ENCODE results near the gene CYP1A2.
"Not testable (repeated sequence)": the region's sequence is repeated elsewhere in the genome, so short reads cannot be mapped to it uniquely, and the experiment has no call there.

CYP1A2 gene

DNA sequence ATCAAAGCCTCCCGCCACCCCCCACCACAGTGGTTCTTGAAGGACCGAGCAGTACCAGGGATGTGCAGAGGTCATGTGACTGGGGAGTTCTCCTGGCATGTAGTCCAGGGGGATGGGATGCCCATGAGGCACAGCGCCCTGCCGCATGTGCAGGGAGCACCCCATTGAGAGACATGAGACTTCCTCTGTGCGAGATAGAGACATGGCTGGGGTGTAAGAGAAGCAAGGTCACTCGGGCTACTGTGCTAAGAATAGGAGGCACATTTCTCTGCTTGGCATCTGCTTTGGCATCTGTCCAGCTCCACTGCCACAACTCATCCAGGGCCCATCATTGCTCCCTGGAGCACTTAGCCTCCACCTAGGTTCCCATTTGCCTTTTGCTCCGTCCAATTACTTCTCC lies 20.9 kb upstream of the CYP1A2 start:
- no peak overlapping the region for H3K4me3 ChIP-seq (ENCODE audit: low read depth, low read length)
- TF ChIP-seq, protein P1, sequence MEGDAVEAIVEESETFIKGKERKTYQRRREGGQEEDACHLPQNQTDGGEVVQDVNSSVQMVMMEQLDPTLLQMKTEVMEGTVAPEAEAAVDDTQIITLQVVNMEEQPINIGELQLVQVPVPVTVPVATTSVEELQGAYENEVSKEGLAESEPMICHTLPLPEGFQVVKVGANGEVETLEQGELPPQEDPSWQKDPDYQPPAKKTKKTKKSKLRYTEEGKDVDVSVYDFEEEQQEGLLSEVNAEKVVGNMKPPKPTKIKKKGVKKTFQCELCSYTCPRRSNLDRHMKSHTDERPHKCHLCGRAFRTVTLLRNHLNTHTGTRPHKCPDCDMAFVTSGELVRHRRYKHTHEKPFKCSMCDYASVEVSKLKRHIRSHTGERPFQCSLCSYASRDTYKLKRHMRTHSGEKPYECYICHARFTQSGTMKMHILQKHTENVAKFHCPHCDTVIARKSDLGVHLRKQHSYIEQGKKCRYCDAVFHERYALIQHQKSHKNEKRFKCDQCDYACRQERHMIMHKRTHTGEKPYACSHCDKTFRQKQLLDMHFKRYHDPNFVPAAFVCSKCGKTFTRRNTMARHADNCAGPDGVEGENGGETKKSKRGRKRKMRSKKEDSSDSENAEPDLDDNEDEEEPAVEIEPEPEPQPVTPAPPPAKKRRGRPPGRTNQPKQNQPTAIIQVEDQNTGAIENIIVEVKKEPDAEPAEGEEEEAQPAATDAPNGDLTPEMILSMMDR (IDR thresholded peaks at IDR 0.05; ENCODE audit: low read depth, low read length) = no peak

DNA sequence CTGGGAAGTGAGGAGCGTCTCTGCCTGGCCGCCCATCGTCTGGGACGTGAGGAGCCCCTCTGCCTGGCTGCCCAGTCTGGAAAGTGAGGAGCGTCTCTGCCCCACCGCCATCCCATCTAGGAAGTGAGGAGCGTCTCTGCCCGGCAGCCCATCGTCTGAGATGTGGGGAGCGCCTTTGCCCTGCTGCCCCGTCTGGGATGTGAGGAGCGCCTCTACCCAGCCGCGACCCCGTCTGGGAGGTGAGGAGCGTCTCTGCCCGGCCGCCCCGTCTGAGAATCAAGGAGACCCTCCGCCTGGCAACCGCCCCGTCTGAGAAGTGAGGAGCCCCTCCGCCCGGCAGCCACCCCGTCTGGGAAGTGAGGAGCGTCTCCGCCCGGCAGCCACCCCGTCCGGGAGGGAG lies 19.9 kb upstream of the CYP1A2 start:
- H3K4me3 ChIP-seq (ENCODE audit: low read depth, low read length) = not testable (repeated sequence)

DNA sequence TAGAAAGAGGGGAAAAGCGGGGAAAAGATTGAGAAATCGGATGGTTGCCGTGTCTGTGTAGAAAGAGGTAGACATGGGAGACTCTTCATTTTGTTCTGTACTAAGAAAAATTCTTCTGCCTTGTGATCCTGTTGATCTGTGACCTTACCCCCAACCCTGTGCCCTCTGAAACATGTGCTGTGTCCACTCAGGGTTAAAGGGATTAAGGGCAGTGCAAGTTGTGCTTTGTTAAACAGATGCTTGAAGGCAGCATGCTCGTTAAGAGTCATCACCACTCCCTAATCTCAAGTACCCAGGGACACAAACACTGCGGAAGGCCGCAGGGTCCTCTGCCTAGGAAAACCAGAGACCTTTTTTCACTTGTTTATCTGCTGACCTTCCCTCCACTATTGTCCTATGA lies 19.3 kb upstream of the CYP1A2 start:
- H3K4me3 ChIP-seq (ENCODE audit: low read depth, low read length) = not testable (repeated sequence)

DNA sequence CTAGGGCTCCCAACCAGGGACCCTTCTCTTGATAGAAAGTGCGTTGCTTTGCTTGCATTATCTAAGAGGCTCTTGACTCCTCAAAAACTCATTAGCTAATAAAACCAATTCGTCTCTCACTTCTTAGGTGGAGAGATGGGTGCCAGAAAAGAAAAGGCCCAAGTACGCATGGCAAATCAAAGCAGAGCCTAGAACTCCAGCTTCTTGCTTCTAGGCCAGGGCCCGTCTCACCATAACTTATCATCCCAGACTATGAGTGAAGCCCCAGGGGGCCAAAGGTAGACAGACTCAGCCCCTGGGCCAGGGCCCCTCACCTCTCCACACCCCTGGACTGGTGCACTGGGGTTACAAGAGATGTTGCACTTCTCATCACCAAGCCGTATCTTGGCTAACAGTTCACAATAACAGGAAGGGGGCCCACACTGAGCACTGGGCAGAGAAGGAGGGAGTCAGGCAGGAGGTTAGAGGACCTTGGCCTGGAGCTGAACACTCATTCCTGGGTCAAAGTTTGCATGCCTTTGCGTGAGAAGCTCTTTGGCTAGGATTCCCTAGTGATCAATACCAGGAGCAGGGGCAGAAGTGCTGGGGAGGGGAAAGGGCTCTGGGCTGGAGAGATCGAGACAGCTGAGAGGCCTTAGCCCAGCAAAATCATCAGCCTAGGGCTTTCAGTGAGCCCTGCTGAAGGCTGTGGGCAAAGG lies 17.9 kb upstream of the CYP1A2 start:
- TF ChIP-seq, protein P1 (IDR thresholded peaks at IDR 0.05; ENCODE audit: low read depth, low read length) = no peak

DNA sequence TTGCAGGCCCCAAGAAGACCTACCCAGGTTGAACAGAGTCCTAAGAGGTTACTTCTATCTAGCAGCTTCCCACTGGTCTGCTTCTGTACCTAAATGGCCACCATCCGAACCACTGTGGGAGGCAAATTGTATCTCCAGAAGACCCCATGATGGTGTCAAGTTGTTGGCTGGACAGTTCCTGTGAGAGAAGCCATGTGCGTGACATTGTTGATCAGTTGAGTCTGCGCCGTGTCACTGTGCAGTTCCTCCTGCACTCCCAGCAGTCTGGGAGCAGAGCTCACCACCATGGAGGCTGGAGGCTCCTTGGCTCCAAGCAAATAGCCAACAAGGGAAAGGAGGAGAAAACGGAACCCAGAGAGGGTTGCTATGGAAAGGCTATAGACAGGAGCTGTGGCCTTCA lies 15.8 kb upstream of the CYP1A2 start:
- TF ChIP-seq, protein P1 (IDR thresholded peaks at IDR 0.05; ENCODE audit: low read depth, low read length) = no peak

More for the DNA sequence above, 17.9 kb upstream of the CYP1A2 start:
- no peak overlapping the region for H3K4me3 ChIP-seq (ENCODE audit: low read depth, low read length)

DNA sequence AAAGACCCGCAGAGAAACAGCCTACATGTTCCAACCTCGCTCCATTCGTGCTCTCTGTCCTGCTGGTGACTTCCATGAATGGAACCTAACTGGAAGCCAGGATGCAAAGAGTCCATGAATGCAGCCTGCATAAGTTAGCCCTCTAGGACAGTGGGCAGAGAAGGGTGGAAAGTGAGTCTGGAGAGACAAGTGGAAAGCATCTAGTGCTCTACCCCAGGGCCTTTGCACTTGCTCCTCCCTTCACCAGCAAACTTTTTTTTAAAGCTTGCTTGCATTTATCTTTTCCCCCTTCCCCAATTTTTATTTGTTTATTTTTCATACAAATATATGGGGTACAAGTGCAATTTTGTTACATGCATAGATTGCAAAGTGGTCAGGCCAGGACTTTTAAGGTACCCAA lies 15.4 kb upstream of the CYP1A2 start:
- TF ChIP-seq, protein P1 (IDR thresholded peaks at IDR 0.05; ENCODE audit: low read depth, low read length) = no peak
- H3K4me3 ChIP-seq (ENCODE audit: low read depth, low read length) = no peak overlapping the region

More for the DNA sequence above, 15.8 kb upstream of the CYP1A2 start:
- no peak overlapping the region for H3K4me3 ChIP-seq (ENCODE audit: low read depth, low read length)

DNA sequence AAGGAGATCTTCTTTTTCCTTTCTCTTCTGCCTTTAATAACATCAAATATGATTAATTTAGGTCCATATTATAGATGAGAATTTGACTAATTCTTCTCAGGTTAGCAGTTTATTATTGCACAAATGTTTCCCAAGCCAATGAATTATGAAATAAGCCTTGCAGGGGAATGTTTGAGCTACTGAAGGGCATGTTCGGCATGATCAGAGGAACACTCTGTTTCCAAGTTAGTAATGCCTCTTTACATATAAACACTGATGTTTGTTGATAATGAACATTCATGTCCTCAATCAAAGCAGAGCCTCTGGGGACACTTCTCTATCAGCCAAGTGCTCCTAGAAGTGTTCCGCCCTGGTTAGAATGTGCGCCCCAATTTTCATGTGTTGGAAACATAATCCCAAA lies 13.3 kb upstream of the CYP1A2 start:
- TF ChIP-seq, protein P1 (IDR thresholded peaks at IDR 0.05; ENCODE audit: low read depth, low read length) = no peak
- H3K4me3 ChIP-seq (ENCODE audit: low read depth, low read length) = no peak overlapping the region

DNA sequence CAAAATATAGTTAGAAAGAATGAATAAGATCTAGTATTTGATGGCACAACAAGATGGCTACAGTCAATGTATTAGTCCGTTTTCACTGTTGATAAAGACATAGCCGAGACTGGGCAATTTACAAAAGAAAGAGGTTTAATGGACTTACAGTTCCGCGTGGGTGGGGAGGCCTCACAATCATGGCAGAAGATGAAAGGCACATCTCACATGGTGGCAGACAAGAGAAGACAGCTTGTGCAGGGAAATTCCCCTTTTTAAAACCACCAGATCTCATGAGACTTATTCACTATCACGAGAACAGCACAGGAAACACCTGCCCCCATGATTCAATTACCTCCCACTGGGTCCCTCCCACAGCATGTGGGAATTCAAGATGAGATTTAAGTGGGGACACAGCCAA lies 10.4 kb upstream of the CYP1A2 start:
- H3K4me3 ChIP-seq (ENCODE audit: low read depth, low read length) = not testable (repeated sequence)

DNA sequence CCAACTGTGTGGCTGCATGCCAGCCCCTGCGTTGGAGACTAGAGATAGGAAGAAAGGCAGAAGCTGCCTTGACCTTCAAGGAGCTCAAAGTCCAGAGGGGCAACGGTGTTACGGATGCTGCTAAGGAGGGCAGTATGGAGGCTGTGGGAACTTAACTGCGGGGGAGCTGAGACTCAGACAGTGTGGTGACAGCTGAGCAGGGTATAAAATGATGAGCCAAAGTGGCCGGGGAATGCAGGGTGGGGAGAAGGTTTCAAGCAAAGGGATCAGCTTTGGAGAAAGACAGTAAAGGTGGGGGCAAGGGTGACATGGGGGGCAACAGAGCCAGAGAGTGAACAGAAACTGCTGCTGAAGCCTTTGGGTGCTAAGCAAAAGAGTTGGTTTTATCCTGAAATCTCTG lies 6.2 kb upstream of the CYP1A2 start:
- no peak overlapping the region for H3K4me3 ChIP-seq (ENCODE audit: low read depth, low read length)
- TF ChIP-seq, protein P1 (IDR thresholded peaks at IDR 0.05; ENCODE audit: low read depth, low read length) = no peak
